Measurements from ENCODE around the gene THAP3.

Gene THAP3

DNA sequence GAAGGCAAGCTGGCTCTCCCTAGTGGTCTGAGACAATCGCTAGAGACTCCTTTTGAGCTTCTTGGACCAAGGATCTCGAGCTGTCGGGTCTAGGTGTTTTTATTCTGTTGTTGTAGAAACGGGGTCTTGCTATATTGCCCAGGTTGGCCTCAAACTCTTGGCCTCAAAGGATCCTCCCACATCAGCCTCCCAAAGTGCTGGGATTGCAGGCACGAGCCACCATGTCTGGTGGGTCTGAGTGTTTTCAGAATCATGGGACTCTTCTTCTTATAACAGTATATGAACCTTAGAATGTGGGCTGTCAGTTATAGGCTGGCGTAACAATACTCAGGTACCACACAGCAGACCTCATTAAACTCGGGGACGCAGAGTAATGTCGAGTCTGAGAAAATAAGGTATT is 43.8 kb downstream of the THAP3 start:
- no peak overlapping the region for H2BK120ac ChIP-seq (ENCODE audit: low read depth, low read length)
- H3K4ac ChIP-seq (ENCODE audit: low read depth, low read length), result no peak overlapping the region
- H3K23ac ChIP-seq (ENCODE audit: low read length), result no peak overlapping the region
- H3K9ac ChIP-seq (ENCODE audit: low read length), result no peak overlapping the region
- no CpG with 5 or more reads among the region's 9 CpGs for WGBS (ENCODE audit: extremely low coverage, insufficient coverage, low lambda C conversion rate)
- no peak overlapping the region for H3K56ac ChIP-seq (ENCODE audit: low read length)
- H4K8ac ChIP-seq (ENCODE audit: low read depth, low read length), result no peak overlapping the region
- H3K4me1 ChIP-seq (ENCODE audit: control insufficient read depth, low read depth, low read length), result no peaks in the 10 kb centered on the region
- peaks cover 3% of the 10 kb centered on the region for H3K36me3 ChIP-seq (ENCODE audit: control insufficient read depth, insufficient read depth, low read length)
- no peak overlapping the region for H2BK5ac ChIP-seq (ENCODE audit: low read length)
- H3K27me3 ChIP-seq (ENCODE audit: insufficient read depth, low read length, poor library complexity), result no peaks in the 10 kb centered on the region
- H3K27ac ChIP-seq (ENCODE audit: low read depth, low read length), result no peak overlapping the region
- H3K79me1 ChIP-seq (ENCODE audit: low read length), result peaks cover 7% of the 10 kb centered on the region
- H3K4me2 ChIP-seq (ENCODE audit: low read length), result no peak overlapping the region
- no peak overlapping the region for H2BK15ac ChIP-seq (replicated peaks; ENCODE audit: low read depth)
- no peak overlapping the region for H2AK5ac ChIP-seq (ENCODE audit: low read length)
- no peaks in the 10 kb centered on the region for H3K79me2 ChIP-seq (ENCODE audit: control insufficient read depth, insufficient read depth, low read length)
- H4K5ac ChIP-seq (ENCODE audit: low read length), result no peak overlapping the region
- H3K4me3 ChIP-seq (ENCODE audit: low read length), result no peak overlapping the region
- H3K18ac ChIP-seq (ENCODE audit: low read length), result no peak overlapping the region
- no peak for DNase-seq

DNA sequence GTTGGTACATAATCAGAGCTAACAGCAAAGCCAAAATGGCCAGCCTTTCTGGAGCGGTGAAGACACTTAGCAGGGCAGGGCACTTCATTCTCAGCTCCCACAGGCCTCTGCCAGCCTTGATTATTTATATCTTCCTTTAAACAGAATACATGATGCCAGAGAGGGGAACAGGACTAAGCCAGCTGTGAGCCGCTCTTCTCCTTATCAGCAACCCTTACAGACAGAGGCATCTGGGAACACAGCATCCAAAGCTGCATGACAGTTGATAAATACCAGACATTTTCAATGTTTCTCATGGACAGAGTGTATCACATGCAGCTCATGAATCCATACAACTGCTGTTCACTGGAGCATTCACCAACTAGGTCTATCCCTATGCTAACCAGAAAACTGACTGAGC is 47.9 kb downstream of the THAP3 start:
- WGBS (ENCODE audit: extremely low coverage, insufficient coverage, low lambda C conversion rate), result no CpG with 5 or more reads among the region's 2 CpGs
- Histone ChIP-seq H3K9ac (ENCODE audit: low read length) (no peak overlapping the region), H3K4me1 (ENCODE audit: control insufficient read depth, low read depth, low read length) (no peaks in the 10 kb centered on the region), H2BK15ac (replicated peaks; ENCODE audit: low read depth) (no peak overlapping the region), H3K36me3 (ENCODE audit: control insufficient read depth, insufficient read depth, low read length) (peaks cover 4% of the 10 kb centered on the region), H3K4ac (ENCODE audit: low read depth, low read length) (no peak overlapping the region), H3K56ac (ENCODE audit: low read length) (no peak overlapping the region), H3K79me2 (ENCODE audit: control insufficient read depth, insufficient read depth, low read length) (no peaks in the 10 kb centered on the region), H3K27ac (ENCODE audit: low read depth, low read length) (no peak overlapping the region), H2BK5ac (ENCODE audit: low read length) (no peak overlapping the region), H4K8ac (ENCODE audit: low read depth, low read length) (no peak overlapping the region), H3K23ac (ENCODE audit: low read length) (no peak overlapping the region), H3K18ac (ENCODE audit: low read length) (no peak overlapping the region), H2AK5ac (ENCODE audit: low read length) (no peak overlapping the region), H3K4me2 (ENCODE audit: low read length) (no peak overlapping the region), H4K5ac (ENCODE audit: low read length) (no peak overlapping the region), H3K27me3 (ENCODE audit: insufficient read depth, low read length, poor library complexity) (no peaks in the 10 kb centered on the region), H3K4me3 (ENCODE audit: low read length) (no peak overlapping the region), H3K79me1 (ENCODE audit: low read length) (peaks cover 3% of the 10 kb centered on the region), H2BK120ac (ENCODE audit: low read depth, low read length) (no peak overlapping the region)
- no peak for DNase-seq

DNA sequence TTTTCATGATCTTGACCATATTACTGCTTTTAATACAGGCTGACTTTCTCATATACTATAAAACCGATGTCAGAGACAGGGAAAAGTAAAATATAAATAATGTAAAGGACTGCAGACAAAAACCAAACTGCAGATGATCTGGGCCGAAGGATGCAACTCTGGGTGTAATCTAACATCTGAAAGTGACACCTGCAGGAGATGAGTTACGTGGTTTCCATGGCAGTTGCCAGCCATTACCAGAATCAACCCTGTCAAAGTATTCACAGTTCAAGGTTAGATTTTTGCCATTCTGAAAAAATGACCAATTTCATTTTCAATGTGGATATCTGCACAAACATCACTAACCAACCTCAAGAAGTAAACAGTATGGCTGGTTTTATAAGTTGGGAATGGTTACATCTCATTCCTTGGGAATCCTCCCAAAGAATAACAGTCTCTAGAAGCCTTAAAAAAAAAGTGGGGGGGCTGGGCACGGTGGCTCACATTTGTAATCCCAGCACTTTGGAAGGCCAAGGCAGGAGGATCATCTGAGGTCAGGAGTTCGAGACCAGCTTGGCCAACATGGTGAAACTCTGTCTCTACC is 49.2 kb downstream of the THAP3 start:
- no peak overlapping the region for H4K5ac ChIP-seq (ENCODE audit: low read length)
- no CpG with 5 or more reads among the region's 5 CpGs for WGBS (ENCODE audit: extremely low coverage, insufficient coverage, low lambda C conversion rate)
- H3K9ac ChIP-seq (ENCODE audit: low read length), result no peak overlapping the region
- H2BK5ac ChIP-seq (ENCODE audit: low read length), result no peak overlapping the region
- DNase-seq, result no peak
- peaks cover 5% of the 10 kb centered on the region for H3K36me3 ChIP-seq (ENCODE audit: control insufficient read depth, insufficient read depth, low read length)
- H3K56ac ChIP-seq (ENCODE audit: low read length), result no peak overlapping the region
- no peaks in the 10 kb centered on the region for H3K79me2 ChIP-seq (ENCODE audit: control insufficient read depth, insufficient read depth, low read length)
- H3K4me2 ChIP-seq (ENCODE audit: low read length), result no peak overlapping the region
- no peak overlapping the region for H3K23ac ChIP-seq (ENCODE audit: low read length)
- H3K18ac ChIP-seq (ENCODE audit: low read length), result no peak overlapping the region
- H4K8ac ChIP-seq (ENCODE audit: low read depth, low read length), result no peak overlapping the region
- H3K27ac ChIP-seq (ENCODE audit: low read depth, low read length), result no peak overlapping the region
- H3K79me1 ChIP-seq (ENCODE audit: low read length), result peaks cover 3% of the 10 kb centered on the region
- no peak overlapping the region for H2BK15ac ChIP-seq (replicated peaks; ENCODE audit: low read depth)
- no peak overlapping the region for H3K4me3 ChIP-seq (ENCODE audit: low read length)
- no peaks in the 10 kb centered on the region for H3K4me1 ChIP-seq (ENCODE audit: control insufficient read depth, low read depth, low read length)
- H3K4ac ChIP-seq (ENCODE audit: low read depth, low read length), result no peak overlapping the region
- no peak overlapping the region for H2AK5ac ChIP-seq (ENCODE audit: low read length)
- H2BK120ac ChIP-seq (ENCODE audit: low read depth, low read length), result no peak overlapping the region
- H3K27me3 ChIP-seq (ENCODE audit: insufficient read depth, low read length, poor library complexity), result no peaks in the 10 kb centered on the region

DNA sequence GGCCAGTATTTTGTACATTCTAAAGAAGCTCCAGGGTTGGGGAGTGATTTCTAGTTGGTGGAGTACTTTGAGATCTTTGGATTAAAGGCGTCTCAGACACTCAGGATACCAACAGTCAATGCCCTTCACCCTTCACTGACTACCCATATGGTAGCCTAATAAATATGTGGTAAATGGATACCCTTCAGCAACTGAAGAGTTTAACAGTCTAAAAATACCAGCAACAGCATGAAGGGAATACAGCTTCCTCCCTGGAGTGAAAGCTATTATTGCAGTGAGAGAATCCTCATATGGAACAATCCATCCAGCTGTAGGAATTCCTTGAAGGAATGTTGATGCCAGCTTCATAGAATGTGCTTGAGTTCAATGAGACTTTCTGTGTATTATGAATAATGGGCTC is 50.1 kb downstream of the THAP3 start:
- Histone ChIP-seq H2AK5ac (ENCODE audit: low read length) (no peak overlapping the region), H3K27ac (ENCODE audit: low read depth, low read length) (no peak overlapping the region)

DNA sequence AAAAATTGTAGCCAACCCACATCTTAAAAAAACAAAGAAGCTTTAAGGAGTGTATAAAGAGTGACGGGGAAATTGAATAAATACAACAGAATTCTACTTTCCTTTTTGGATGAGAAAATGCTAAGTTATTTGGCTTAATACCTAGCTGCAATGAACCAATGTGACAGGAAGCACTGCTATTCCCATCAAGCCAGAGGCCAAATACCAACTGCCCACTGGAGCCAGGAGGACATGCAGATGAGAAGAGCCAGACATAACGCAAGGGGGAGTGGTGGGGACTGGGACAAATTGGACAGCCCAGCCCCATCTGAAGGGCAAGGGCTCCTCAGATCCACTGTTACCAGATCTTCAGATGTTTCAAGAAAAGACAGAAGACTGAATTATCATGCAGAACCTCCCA is 51.3 kb downstream of the THAP3 start:
- peaks cover 5% of the 10 kb centered on the region for H3K36me3 ChIP-seq (ENCODE audit: control insufficient read depth, insufficient read depth, low read length)
- no peak overlapping the region for H4K5ac ChIP-seq (ENCODE audit: low read length)
- H3K23ac ChIP-seq (ENCODE audit: low read length), result no peak overlapping the region
- H3K4me2 ChIP-seq (ENCODE audit: low read length), result no peak overlapping the region
- no peak overlapping the region for H2BK5ac ChIP-seq (ENCODE audit: low read length)
- H4K8ac ChIP-seq (ENCODE audit: low read depth, low read length), result no peak overlapping the region
- no peak overlapping the region for H2BK15ac ChIP-seq (replicated peaks; ENCODE audit: low read depth)
- peaks cover 5% of the 10 kb centered on the region for H3K79me1 ChIP-seq (ENCODE audit: low read length)
- H3K9ac ChIP-seq (ENCODE audit: low read length), result no peak overlapping the region
- H3K79me2 ChIP-seq (ENCODE audit: control insufficient read depth, insufficient read depth, low read length), result no peaks in the 10 kb centered on the region
- no peak overlapping the region for H3K18ac ChIP-seq (ENCODE audit: low read length)
- H2AK5ac ChIP-seq (ENCODE audit: low read length), result no peak overlapping the region
- H3K27me3 ChIP-seq (ENCODE audit: insufficient read depth, low read length, poor library complexity), result no peaks in the 10 kb centered on the region
- no peak overlapping the region for H2BK120ac ChIP-seq (ENCODE audit: low read depth, low read length)
- H3K56ac ChIP-seq (ENCODE audit: low read length), result no peak overlapping the region
- H3K4ac ChIP-seq (ENCODE audit: low read depth, low read length), result no peak overlapping the region
- DNase-seq, result no peak
- no peaks in the 10 kb centered on the region for H3K4me1 ChIP-seq (ENCODE audit: control insufficient read depth, low read depth, low read length)
- no peak overlapping the region for H3K4me3 ChIP-seq (ENCODE audit: low read length)
- WGBS (ENCODE audit: extremely low coverage, insufficient coverage, low lambda C conversion rate), result no CpG with 5 or more reads among the region's 2 CpGs
- no peak overlapping the region for H3K27ac ChIP-seq (ENCODE audit: low read depth, low read length)

More for the DNA sequence above, 50.1 kb downstream of the THAP3 start:
- Histone ChIP-seq H4K5ac (ENCODE audit: low read length) (no peak overlapping the region), H4K8ac (ENCODE audit: low read depth, low read length) (no peak overlapping the region), H3K18ac (ENCODE audit: low read length) (no peak overlapping the region), H3K79me2 (ENCODE audit: control insufficient read depth, insufficient read depth, low read length) (no peaks in the 10 kb centered on the region), H3K36me3 (ENCODE audit: control insufficient read depth, insufficient read depth, low read length) (peaks cover 3% of the 10 kb centered on the region), H3K4me1 (ENCODE audit: control insufficient read depth, low read depth, low read length) (no peaks in the 10 kb centered on the region), H3K9ac (ENCODE audit: low read length) (no peak overlapping the region), H2BK5ac (ENCODE audit: low read length) (no peak overlapping the region), H3K4ac (ENCODE audit: low read depth, low read length) (no peak overlapping the region), H3K4me3 (ENCODE audit: low read length) (no peak overlapping the region), H3K79me1 (ENCODE audit: low read length) (peaks cover 2% of the 10 kb centered on the region), H3K23ac (ENCODE audit: low read length) (no peak overlapping the region), H2BK15ac (replicated peaks; ENCODE audit: low read depth) (no peak overlapping the region), H3K27me3 (ENCODE audit: insufficient read depth, low read length, poor library complexity) (no peaks in the 10 kb centered on the region), H3K4me2 (ENCODE audit: low read length) (no peak overlapping the region), H3K56ac (ENCODE audit: low read length) (no peak overlapping the region), H2BK120ac (ENCODE audit: low read depth, low read length) (no peak overlapping the region)
- no CpG with 5 or more reads among the region's 1 CpG for WGBS (ENCODE audit: extremely low coverage, insufficient coverage, low lambda C conversion rate)
- DNase-seq, result no peak
